SK-N-SH treated with all-trans-retinoic acid at 6 μM for 48 hours (cell line): Measurements from ENCODE around the gene SRRD.

ENCODE experiments used
- ARNTL ChIP-seq: fragments of 450-650 bp; formaldehyde crosslinking; IDR thresholded peaks from 2 replicates; pipeline ENCODE4 v1.5.0; 2020; ENCODE audit warnings: low read depth, mild to moderate bottlenecking, moderate library complexity, borderline replicate concordance
- CSDC2 ChIP-seq: fragments of 250-450 bp; sonication (Bioruptor Pico); IDR thresholded peaks from 2 replicates; pipeline ENCODE4 v1.5.0; 2020; ENCODE audit warnings: mild to moderate bottlenecking, moderate library complexity
- PPARA ChIP-seq: fragments of 250-450 bp; sonication (Bioruptor Pico); IDR thresholded peaks from 2 replicates; pipeline ENCODE4 v1.5.0; 2020; ENCODE audit warnings: mild to moderate bottlenecking, borderline replicate concordance
- TCF4 ChIP-seq: fragments of 250-450 bp; sonication (Bioruptor Pico); IDR thresholded peaks from 2 replicates; pipeline ENCODE4 v1.8.0; 2021; ENCODE audit warnings: mild to moderate bottlenecking, moderate library complexity, borderline replicate concordance
- TSHZ2 ChIP-seq: fragments of 250-450 bp; sonication (Bioruptor Pico); IDR thresholded peaks from 2 replicates; pipeline ENCODE4 v1.5.0; 2020; ENCODE audit warnings: mild to moderate bottlenecking, moderate library complexity
- ZC3H10 ChIP-seq: fragments of 250-450 bp; sonication (Bioruptor Pico); IDR thresholded peaks from 2 replicates; pipeline ENCODE4 v1.5.1; 2021; ENCODE audit warnings: mild to moderate bottlenecking, moderate library complexity
- TF ChIP-seq, protein P1 (sequence below): fragments of 250-450 bp; sonication (Bioruptor Pico); IDR thresholded peaks from 2 replicates; pipeline ENCODE4 v1.8.0; 2020; ENCODE audit warnings: mild to moderate bottlenecking, moderate library complexity, borderline replicate concordance

DNA sequence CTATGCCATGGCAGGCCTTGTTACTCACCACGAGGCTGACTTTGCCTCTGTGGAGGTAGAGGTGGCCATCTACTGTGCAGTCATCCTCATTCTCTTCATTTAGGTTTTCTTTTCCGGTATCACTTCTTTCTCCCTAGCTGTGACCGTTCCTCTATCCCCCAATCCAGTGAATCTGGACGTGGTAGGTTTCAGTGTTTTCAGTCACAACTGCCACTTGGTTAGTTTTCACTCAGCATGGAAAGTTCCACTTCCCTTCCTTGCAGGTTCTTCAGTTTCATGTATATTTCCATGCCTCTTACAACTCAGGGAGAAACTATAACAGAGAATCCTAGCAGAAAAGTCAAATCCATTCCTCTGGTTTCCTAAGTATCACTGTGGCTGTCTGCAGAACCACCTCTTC lies 2.0 kb upstream of the SRRD start:
- TF ChIP-seq CSDC2: no peak
- no peak for TF ChIP-seq TSHZ2 (CRISPR knock-in tag)
- TF ChIP-seq, protein P1, sequence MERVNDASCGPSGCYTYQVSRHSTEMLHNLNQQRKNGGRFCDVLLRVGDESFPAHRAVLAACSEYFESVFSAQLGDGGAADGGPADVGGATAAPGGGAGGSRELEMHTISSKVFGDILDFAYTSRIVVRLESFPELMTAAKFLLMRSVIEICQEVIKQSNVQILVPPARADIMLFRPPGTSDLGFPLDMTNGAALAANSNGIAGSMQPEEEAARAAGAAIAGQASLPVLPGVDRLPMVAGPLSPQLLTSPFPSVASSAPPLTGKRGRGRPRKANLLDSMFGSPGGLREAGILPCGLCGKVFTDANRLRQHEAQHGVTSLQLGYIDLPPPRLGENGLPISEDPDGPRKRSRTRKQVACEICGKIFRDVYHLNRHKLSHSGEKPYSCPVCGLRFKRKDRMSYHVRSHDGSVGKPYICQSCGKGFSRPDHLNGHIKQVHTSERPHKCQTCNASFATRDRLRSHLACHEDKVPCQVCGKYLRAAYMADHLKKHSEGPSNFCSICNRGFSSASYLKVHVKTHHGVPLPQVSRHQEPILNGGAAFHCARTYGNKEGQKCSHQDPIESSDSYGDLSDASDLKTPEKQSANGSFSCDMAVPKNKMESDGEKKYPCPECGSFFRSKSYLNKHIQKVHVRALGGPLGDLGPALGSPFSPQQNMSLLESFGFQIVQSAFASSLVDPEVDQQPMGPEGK: no peak
- no peak for TF ChIP-seq ZC3H10
- TF ChIP-seq ARNTL (CRISPR knock-in tag): no peak
- no peak for TF ChIP-seq TCF4
- TF ChIP-seq PPARA (CRISPR knock-in tag): no peak
